ENCODE results near the gene IP6K1.

Gene IP6K1

DNA sequence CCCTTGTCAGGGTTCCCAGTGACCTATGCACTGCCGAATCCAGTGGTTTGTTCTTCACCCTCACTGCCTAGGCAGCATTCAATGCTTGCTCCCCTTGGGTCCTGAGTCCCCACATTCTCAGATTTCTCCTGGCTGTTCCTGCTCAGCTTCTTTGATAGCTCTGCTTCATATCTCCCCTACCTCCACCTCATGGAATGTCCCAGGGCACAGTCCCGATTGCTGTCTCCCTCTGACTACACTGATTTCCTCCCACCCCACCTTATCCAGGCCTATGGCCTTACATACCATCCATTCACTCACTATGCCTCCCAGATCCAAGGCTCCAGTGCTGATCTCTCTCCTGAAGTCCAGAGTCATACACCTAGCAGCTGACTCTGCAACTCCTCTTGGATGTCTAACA, 14.8 kb upstream of the IP6K1 start:
- TF ChIP-seq, protein P1, sequence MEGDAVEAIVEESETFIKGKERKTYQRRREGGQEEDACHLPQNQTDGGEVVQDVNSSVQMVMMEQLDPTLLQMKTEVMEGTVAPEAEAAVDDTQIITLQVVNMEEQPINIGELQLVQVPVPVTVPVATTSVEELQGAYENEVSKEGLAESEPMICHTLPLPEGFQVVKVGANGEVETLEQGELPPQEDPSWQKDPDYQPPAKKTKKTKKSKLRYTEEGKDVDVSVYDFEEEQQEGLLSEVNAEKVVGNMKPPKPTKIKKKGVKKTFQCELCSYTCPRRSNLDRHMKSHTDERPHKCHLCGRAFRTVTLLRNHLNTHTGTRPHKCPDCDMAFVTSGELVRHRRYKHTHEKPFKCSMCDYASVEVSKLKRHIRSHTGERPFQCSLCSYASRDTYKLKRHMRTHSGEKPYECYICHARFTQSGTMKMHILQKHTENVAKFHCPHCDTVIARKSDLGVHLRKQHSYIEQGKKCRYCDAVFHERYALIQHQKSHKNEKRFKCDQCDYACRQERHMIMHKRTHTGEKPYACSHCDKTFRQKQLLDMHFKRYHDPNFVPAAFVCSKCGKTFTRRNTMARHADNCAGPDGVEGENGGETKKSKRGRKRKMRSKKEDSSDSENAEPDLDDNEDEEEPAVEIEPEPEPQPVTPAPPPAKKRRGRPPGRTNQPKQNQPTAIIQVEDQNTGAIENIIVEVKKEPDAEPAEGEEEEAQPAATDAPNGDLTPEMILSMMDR (conservative IDR thresholded peaks at IDR 0.05), result no peak

DNA sequence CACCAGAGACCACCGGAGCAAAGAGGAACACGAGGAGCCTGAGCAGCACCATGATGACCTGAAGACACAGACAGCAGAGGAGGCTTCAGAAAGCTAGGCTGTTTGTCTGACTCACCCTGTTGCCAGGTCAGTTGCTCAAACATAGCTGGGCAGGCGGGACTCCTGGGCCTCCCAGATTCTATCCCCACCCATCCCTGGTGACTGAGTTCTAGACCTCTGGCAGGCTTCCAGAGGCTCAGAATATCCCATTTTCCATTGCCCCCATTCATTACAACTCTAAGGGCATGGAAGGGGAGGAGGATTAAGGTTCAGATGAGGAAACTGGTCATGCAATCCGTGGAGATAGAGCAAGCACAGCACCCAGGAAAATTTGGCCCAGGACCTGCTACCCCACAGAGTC, 13.4 kb upstream of the IP6K1 start, which contains the start of gene CDHR4:
Gene CDHR4, minus strand, starts transcription at position 113 of the 400 bp plus-strand sequence. Its CDS starts 61 bp downstream, at position 52.
- TF ChIP-seq, protein P1 (conservative IDR thresholded peaks at IDR 0.05), result no peak
- TF ChIP-seq ZFX (IDR thresholded peaks at IDR 0.05), result no peak
- H3K27ac ChIP-seq, result no peak within 1 kb of the TSS

More for the DNA sequence above, 14.8 kb upstream of the IP6K1 start:
- H3K27ac ChIP-seq, result no peak overlapping the region

DNA sequence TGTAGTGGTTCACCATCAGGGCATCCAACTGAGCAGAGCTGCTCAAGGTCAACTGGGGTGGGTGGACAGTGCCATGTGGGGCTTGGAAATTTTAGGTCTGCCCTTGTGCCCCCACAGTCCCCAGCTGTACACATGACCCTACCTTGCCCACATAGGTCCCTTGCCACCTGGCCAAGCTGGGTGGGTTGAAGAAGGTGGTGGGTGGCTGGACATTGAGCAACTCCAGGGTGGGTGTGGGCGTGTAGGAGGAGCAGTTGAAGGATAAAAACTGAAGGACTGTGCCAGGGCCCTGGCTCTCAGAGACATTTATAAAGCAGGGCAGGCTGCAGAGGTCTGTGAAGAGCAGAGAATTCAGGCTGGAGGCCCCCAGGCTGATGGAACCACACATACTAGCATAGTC, 12.8 kb upstream of the IP6K1 start:
- no peak for TF ChIP-seq ZFX (IDR thresholded peaks at IDR 0.05)
- TF ChIP-seq, protein P1 (conservative IDR thresholded peaks at IDR 0.05), result no peak
- no peak overlapping the region for H3K27ac ChIP-seq

DNA sequence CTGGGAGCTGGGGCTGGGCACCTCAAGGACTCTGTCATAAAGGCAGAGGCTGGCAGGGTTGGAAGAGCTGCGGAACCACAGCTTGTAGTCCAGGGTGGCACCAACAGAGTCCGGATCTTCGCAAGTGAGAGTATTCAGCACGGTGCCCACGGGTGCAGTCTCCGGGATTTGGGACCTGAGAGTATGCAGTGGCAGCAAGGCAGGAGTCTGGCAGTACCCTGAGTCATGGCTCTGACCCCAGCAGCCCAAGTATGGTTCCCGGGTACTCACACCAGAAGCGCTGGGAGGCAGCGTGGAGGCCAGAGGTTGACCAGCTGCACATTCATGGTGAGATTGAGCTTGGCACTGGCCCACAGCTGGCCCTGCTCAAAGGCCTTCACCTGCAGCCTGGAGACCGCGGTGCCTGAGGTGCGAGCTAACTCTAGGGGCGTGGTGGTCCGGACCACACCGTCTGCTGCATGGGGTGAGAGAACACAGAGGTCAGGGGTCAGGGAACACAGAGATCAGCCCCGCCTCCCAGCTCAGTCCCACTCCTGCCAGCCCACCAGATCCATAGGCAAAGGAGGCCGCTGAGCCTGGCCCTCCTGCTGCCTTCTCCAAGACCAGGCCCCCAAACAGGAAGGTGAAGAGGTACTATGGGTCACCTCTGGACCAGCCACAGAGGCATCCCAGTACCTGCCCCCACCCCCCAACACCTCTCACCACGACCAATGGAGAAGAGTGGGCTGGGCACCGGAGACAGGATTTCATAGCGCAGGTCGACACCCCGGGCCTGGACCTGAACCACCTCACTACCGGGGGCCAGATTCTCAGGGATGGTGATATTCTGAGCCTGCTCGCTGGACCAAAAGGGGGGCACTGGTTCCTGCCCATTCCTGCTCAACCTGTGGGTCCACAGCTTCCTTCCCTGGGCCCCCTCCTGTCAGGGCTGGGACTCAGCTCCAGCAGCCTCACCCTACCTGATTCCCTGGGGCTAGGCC, 8.9 kb upstream of the IP6K1 start:
- no peak for TF ChIP-seq ZFX (IDR thresholded peaks at IDR 0.05)
- TF ChIP-seq, protein P1 (conservative IDR thresholded peaks at IDR 0.05), result no peak
- no peak overlapping the region for H3K27ac ChIP-seq

DNA sequence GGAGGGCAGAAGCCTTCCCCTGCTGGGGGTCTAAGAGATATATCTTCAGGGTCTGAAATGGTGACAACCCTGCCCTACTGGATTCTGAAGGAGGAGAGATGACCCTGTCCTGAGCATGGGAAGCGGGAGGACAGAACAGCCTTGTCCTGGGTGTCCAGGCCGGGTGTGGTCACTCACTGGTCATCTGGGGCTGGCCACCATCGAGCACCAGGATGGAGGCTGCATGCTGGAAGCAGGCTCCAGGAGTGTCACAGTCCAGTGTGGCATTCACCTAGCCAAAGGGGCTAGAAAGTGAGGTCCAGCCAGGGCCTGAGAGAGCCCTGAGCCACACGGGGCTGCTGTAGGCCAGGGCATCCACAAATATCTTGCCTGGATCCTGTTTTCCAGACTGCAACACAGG, 8.1 kb upstream of the IP6K1 start:
- TF ChIP-seq ZFX (IDR thresholded peaks at IDR 0.05), result no peak
- TF ChIP-seq, protein P1 (conservative IDR thresholded peaks at IDR 0.05), result no peak
- no peak overlapping the region for H3K27ac ChIP-seq

DNA sequence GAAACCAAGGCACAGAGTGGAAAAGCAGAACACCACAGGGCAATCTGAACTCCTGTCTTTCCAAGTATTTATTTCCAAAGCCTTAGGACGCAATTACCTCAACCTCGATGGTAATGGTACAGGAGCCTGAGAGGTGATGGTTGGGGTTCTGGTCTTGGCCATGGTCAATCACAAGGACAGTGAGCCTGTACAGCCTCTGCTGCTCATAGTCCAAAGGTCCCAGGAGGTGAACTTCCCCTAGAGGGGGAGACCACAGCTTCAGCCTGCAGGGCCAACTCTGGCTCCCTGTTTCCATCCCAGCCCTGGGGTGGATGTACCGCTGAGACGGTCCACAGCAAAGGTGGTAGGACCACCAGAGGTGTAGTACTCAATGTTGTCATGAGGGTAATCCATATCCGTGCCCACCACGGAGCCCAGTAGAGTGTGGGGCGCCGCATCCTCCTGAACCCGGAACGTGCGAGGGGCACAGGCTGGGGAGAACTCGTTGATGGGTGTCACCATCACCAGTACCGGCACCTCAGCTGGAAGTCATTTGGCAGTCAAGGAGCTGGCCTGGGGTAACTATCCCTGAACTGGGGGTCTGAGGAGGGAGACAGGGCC, 7.2 kb upstream of the IP6K1 start:
- no peak for TF ChIP-seq ZFX (IDR thresholded peaks at IDR 0.05)
- TF ChIP-seq, protein P1 (conservative IDR thresholded peaks at IDR 0.05), result no peak
- H3K27ac ChIP-seq, result no peak overlapping the region
